Left ventricle myocardium inferior (tissue), 1 donor: ENCODE data around the gene CRYBB1. TPM values are rescaled to one million over a fixed set of nuclear protein-coding genes. Genes with fewer than 3 reads are reported as not detected.

Experiments
- DNase-seq: peaks from one replicate; pipeline ENCODE4 v3.0.0-alpha.2; 2020
- H3K27ac ChIP-seq: fragments of 200-600 bp; replicated peaks from 2 replicates; pipeline ENCODE4 v1.8.0; 2021
- H3K27me3 ChIP-seq: fragments of 200-600 bp; 2 replicates; pipeline ENCODE4 v1.8.0; 2021; ENCODE audit warnings: low read depth
- H3K36me3 ChIP-seq: fragments of 200-600 bp; 2 replicates; pipeline ENCODE4 v1.8.0; 2021
- H3K4me1 ChIP-seq: fragments of 200-600 bp; 2 replicates; pipeline ENCODE4 v1.8.0; 2021
- H3K4me3 ChIP-seq: fragments of 200-600 bp; 2 replicates; pipeline ENCODE4 v1.8.0; 2021; ENCODE audit warnings: mild to moderate bottlenecking, moderate library complexity
- H3K9me3 ChIP-seq: fragments of 200-600 bp; replicated peaks from 2 replicates; pipeline ENCODE4 v1.8.0; 2021
- intact Hi-C: fragments of 100-400 bp; cut with micrococcal nuclease; formaldehyde crosslinking; loops from one replicate; pipeline ENCODE4 v1.11.0; 2022
- total RNA-seq: library from RNA; stranded (reverse); fragmentation: NEBNext Ultra II Directional; extraction: Animal tissue kit (Norgen Biotek cat#: 25700); gene quantifications from one replicate; pipeline ENCODE4 v1.2.1, GENCODE V29; 2021
- TF ChIP-seq, protein P1 (sequence below): fragments of 200-600 bp; IDR thresholded peaks from 2 replicates; pipeline ENCODE4 v1.8.0; 2021; ENCODE audit warnings: antibody characterized with exemption, mild to moderate bottlenecking, borderline replicate concordance
- donor health status: DM: no; HTN: yes; CAD: no; lungs with severe emphysema.

CRYBB1 gene
- total RNA-seq, 1 donor from 2014 or later, result 0.66 TPM

DNA sequence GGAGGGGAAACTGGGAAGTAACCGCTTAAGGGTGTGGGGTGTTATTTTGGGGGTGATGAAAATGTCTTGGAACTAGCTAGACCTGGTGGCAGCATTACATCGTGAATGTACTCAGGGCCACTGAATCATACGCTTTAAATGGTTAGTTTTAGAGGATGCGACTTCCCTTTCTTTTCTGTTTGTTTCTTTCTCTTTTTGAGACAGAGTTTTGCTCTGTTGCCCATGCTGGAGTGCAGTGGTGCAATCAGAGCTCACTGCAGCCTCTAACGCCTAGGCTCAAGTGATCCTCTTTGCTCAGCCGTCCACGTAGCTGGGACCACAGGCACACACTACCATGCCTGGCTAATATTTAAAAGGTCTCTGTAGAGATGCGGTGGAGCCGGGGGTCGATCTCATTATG, 34.0 kb upstream of the CRYBB1 start:
- H3K27ac ChIP-seq, result no peak overlapping the region
- H3K36me3 ChIP-seq, result no peaks in the 10 kb centered on the region
- peaks cover 87% of the 10 kb centered on the region for H3K27me3 ChIP-seq
- H3K9me3 ChIP-seq, result no peaks in the 10 kb centered on the region
- peaks cover under 1% of the 10 kb centered on the region for H3K4me1 ChIP-seq
- no peak for DNase-seq
- H3K4me3 ChIP-seq, result no peak overlapping the region
- TF ChIP-seq, protein P1, sequence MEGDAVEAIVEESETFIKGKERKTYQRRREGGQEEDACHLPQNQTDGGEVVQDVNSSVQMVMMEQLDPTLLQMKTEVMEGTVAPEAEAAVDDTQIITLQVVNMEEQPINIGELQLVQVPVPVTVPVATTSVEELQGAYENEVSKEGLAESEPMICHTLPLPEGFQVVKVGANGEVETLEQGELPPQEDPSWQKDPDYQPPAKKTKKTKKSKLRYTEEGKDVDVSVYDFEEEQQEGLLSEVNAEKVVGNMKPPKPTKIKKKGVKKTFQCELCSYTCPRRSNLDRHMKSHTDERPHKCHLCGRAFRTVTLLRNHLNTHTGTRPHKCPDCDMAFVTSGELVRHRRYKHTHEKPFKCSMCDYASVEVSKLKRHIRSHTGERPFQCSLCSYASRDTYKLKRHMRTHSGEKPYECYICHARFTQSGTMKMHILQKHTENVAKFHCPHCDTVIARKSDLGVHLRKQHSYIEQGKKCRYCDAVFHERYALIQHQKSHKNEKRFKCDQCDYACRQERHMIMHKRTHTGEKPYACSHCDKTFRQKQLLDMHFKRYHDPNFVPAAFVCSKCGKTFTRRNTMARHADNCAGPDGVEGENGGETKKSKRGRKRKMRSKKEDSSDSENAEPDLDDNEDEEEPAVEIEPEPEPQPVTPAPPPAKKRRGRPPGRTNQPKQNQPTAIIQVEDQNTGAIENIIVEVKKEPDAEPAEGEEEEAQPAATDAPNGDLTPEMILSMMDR, result no peak
- intact Hi-C loops, result no loop called here

- intact Hi-C loops, result no loop called here
- no peak for DNase-seq
- Histone ChIP-seq H3K4me1 (no peaks in the 10 kb centered on the region), H3K27ac (no peak overlapping the region), H3K36me3 (no peaks in the 10 kb centered on the region), H3K9me3 (no peaks in the 10 kb centered on the region), H3K27me3 (peaks cover 84% of the 10 kb centered on the region), H3K4me3 (no peak overlapping the region)
- TF ChIP-seq, protein P1, result no peak
These were observed 33.0 kb upstream of the CRYBB1 start for GRCh38 chr22:26650722-26651421.

DNA sequence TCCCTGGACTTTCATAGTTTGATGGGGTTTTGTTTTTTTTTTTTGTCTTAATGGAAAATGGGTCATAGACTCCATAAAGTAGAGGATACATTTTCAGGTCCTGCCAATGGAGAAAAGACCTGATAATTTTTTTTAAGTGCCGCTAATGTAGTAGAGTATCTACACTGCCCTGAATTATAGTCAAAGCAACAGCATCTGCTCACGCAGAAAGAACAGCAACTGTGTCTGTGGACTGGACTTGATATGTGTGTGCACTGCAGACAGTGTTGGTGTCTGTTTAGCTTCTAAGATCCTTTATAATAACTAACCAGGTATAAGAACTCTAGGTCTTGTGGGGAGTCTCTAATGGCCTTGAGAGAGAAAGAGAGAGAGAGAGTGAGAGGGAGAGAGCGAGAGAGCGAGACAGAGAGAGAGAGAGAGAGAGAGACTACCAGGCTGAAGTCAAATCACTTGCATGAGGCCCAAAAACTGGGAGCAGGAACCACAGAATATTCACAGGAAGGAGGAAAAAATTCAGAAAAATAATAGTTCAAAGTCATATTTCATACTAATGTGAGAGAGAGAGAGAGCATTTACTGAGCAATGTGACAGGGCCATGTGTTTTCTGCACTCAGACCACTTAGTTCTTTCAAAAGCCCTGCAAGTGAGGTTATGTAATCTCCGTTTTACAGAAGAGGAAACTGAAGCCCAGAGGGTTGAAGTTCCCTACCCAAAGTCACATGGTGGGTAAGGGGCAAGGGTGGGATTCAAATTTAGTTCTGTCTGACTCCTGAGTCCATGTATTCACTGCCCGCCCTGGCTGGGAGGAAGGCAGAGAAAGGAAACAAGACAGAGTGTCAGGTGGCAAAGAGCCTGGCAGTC, 30.9 kb upstream of the CRYBB1 start:
- TF ChIP-seq, protein P1, result no peak
- Histone ChIP-seq H3K27ac (no peak overlapping the region), H3K9me3 (no peaks in the 10 kb centered on the region), H3K36me3 (no peaks in the 10 kb centered on the region), H3K27me3 (peaks cover 65% of the 10 kb centered on the region), H3K4me1 (peaks cover 16% of the 10 kb centered on the region), H3K4me3 (no peak overlapping the region)
- DNase-seq, result no peak
- intact Hi-C loops, result no loop called here

- Histone ChIP-seq H3K36me3 (no peaks in the 10 kb centered on the region), H3K4me1 (peaks cover 21% of the 10 kb centered on the region), H3K27me3 (peaks cover 58% of the 10 kb centered on the region), H3K9me3 (no peaks in the 10 kb centered on the region), H3K27ac (no peak overlapping the region), H3K4me3 (no peak overlapping the region)
- no peak for DNase-seq
- intact Hi-C loops, result no loop called here
- TF ChIP-seq, protein P1, result no peak
These were observed 30.2 kb upstream of the CRYBB1 start for GRCh38 chr22:26648011-26648497.

GRCh38 chr22:26646158-26646557, 28.3 kb upstream of the CRYBB1 start:
- intact Hi-C loops, result no loop called here
- Histone ChIP-seq H3K36me3 (no peaks in the 10 kb centered on the region), H3K27ac (no peak overlapping the region), H3K4me1 (peaks cover 25% of the 10 kb centered on the region), H3K27me3 (peaks cover 39% of the 10 kb centered on the region), H3K4me3 (no peak overlapping the region), H3K9me3 (no peaks in the 10 kb centered on the region)
- TF ChIP-seq, protein P1, result no peak
- no peak for DNase-seq
